Transverse colon (tissue), 4 donors: ENCODE data around the gene ZNF275. TPM values are rescaled to one million over a fixed set of nuclear protein-coding genes. Genes with fewer than 3 reads are reported as not detected.

Experiments used
- DNase-seq: peaks from one replicate; pipeline ENCODE4 v3.0.0-alpha.2; 2019
- H3K27ac ChIP-seq, 4 donors: fragments of 200-600 bp; sonication (generic); 2 replicates each; pipeline ENCODE4 v1.5.1; 2016 to 2018; ENCODE audit warnings: inconsistent platforms in 4 of 4
- H3K27me3 ChIP-seq: fragments of 200-600 bp; sonication (generic); 2 replicates; pipeline ENCODE4 v1.5.1; 2017; ENCODE audit warnings: inconsistent platforms
- H3K36me3 ChIP-seq, 4 donors: fragments of 200-600 bp; sonication (generic); 2 replicates each; pipeline ENCODE4 v1.5.1; 2017 to 2019; ENCODE audit warnings: inconsistent platforms in 4 of 4
- H3K4me1 ChIP-seq, 4 donors: fragments of 200-600 bp; sonication (generic); 2 replicates each; pipeline ENCODE4 v1.5.1; 2017 to 2020; ENCODE audit warnings: inconsistent platforms in 4 of 4
- H3K4me3 ChIP-seq, 4 donors: fragments of 200-600 bp; sonication (generic); 1 replicate in 1 of 4; 2 replicates in 3 of 4; pipeline versions ENCODE4 v1.5.1 to v1.6.1; 2017 to 2019; ENCODE audit warnings: inconsistent platforms in 4 of 4
- H3K9me3 ChIP-seq, 2 donors: fragments of 200-600 bp; sonication (generic); 2 replicates each; pipeline ENCODE4 v1.5.1; 2017 to 2019; ENCODE audit warnings: inconsistent platforms in 2 of 2
- CTCF ChIP-seq, 5 experiments: fragments of 200-600 bp in 3 of 5; fragments of 450-650 bp in 2 of 5; sonication (generic) in 3 of 5; IDR thresholded peaks; 1 replicate in 2 of 5; 2 replicates in 3 of 5; pipeline ENCODE4 v1.5.1; 2016 to 2017; ENCODE audit warnings: antibody characterized with exemption in 5 of 5, inconsistent platforms in 3 of 5, mild to moderate bottlenecking in 2 of 5, moderate library complexity in 1 of 5
- EP300 ChIP-seq: sonication (generic); formaldehyde crosslinking; IDR thresholded peaks from one replicate; pipeline ENCODE4 v1.6.1; 2017; ENCODE audit warnings: antibody characterized with exemption, low read depth
- POLR2A ChIP-seq: fragments of 450-650 bp; IDR thresholded peaks from one replicate; pipeline ENCODE4 v1.6.1; 2016; ENCODE audit warnings: antibody characterized with exemption, mild to moderate bottlenecking, moderate library complexity
- POLR2AphosphoS5 ChIP-seq, 3 donors: sonication (generic); formaldehyde crosslinking; IDR thresholded peaks; one replicate each; pipeline ENCODE4 v1.6.1; 2016; ENCODE audit warnings: antibody characterized with exemption in 3 of 3
- WGBS, 2 donors: methylation state at CpG; one replicate each; pipeline ENCODE4 v1.1.5; 2018; ENCODE audit warnings: low coverage in 1 of 2; 5-methylcytosine and 5-hydroxymethylcytosine counted together
- in situ Hi-C, 4 donors: fragments of 200-750 bp; cut with MboI; loops; one replicate each; pipeline versions ENCODE4 v1.15.0 to v1.15.1; 2017; ENCODE audit warnings: low sequenced_read_pairs in 3 of 4, low pct_ligation_motif_present in 1 of 4, low pct_unique_long_range_greater_than_20kb in 1 of 4
- intact Hi-C: fragments of 100-400 bp; cut with DNase I; formaldehyde crosslinking; loops from one replicate; pipeline ENCODE4 v1.15.1; 2023; ENCODE audit warnings: low total_unique reads
- total RNA-seq, 4 donors: library from RNA; depleted of rRNA; stranded (reverse); fragments of >200 nt; gene quantifications; one replicate each; pipeline ENCODE4 v1.1.0, GENCODE V29; 2016

ZNF275 gene
- total RNA-seq, 4 donors from 2014 or later, result 5.6 to 8.8 (median 7.1) TPM

GRCh38 chrX:153379508-153379907 is 45.6 kb downstream of the ZNF275 start:
- DNase-seq, result no peak
- intact Hi-C loops, result no loop called here
- H3K4me1 ChIP-seq, result no peaks in the 10 kb centered on the region
- no peaks in the 10 kb centered on the region for H3K9me3 ChIP-seq
- in situ Hi-C loops, result no loop called here
- 75% methylated on average over 9 of the region's 9 CpGs; no CpG with 5 or more reads in 1 of the 2 donors for WGBS, 2 donors
- H3K27me3 ChIP-seq, result no peaks in the 10 kb centered on the region
- H3K27ac ChIP-seq, result no peak overlapping the region
- no peak for TF ChIP-seq POLR2A
- no peak for TF ChIP-seq EP300
- TF ChIP-seq POLR2AphosphoS5 (IDR thresholded peaks at IDR 0.05), result no peak
- TF ChIP-seq CTCF (IDR thresholded peaks at IDR 0.05), result no peak
- H3K4me3 ChIP-seq, result no peak overlapping the region
- H3K36me3 ChIP-seq, result no peaks in the 10 kb centered on the region

- DNase-seq, result no peak
- Histone ChIP-seq H3K4me1 (no peaks in the 10 kb centered on the region), H3K4me3 (no peak overlapping the region), H3K9me3 (no peaks in the 10 kb centered on the region), H3K36me3 (no peaks in the 10 kb centered on the region), H3K27ac (no peak overlapping the region), H3K27me3 (no peaks in the 10 kb centered on the region)
- in situ Hi-C loops (no loop called here), intact Hi-C loops (no loop called here)
- 73% methylated on average over 13 of the region's 13 CpGs; no CpG with 5 or more reads in 1 of the 2 donors for WGBS, 2 donors
- TF ChIP-seq EP300, result no peak
- TF ChIP-seq CTCF (IDR thresholded peaks at IDR 0.05), result no peak
- no peak for TF ChIP-seq POLR2AphosphoS5 (IDR thresholded peaks at IDR 0.05)
- TF ChIP-seq POLR2A, result no peak
These were observed 46.1 kb downstream of the ZNF275 start for GRCh38 chrX:153379971-153380581.

- no peak overlapping the region for H3K27ac ChIP-seq
- WGBS, 2 donors, result 86% methylated on average over 9 of the region's 9 CpGs; no CpG with 5 or more reads in 1 of the 2 donors
- in situ Hi-C loops, result no loop called here
These were observed 46.7 kb downstream of the ZNF275 start for GRCh38 chrX:153380691-153381090.

More at GRCh38 chrX:153380691-153381090, 46.7 kb downstream of the ZNF275 start:
- H3K9me3 ChIP-seq, result no peaks in the 10 kb centered on the region
- H3K27me3 ChIP-seq, result no peaks in the 10 kb centered on the region
- no peaks in the 10 kb centered on the region for H3K4me1 ChIP-seq
- H3K36me3 ChIP-seq, result no peaks in the 10 kb centered on the region
- intact Hi-C loops, result no loop called here
- TF ChIP-seq POLR2A (no peak), CTCF (IDR thresholded peaks at IDR 0.05) (no peak), EP300 (no peak), POLR2AphosphoS5 (IDR thresholded peaks at IDR 0.05) (no peak)
- no peak overlapping the region for H3K4me3 ChIP-seq
- DNase-seq, result no peak
